GM21526 (cell line): Measurements from ENCODE around the gene MUS81.

ENCODE experiments used
- ATAC-seq: cut with Tn5 transposase; IDR thresholded peaks from one replicate; pipeline ENCODE4 v1.9.1; 2021; ENCODE audit warnings: moderate library complexity; ENCODE audit not compliant: unreplicated experiment, low FRiP score

Gene MUS81

GRCh38 chr11:65859095-65859811 is 980 bp upstream of the MUS81 start:
- ATAC-seq: peak; percentile 43

- no peak for ATAC-seq
These were observed 388 bp upstream of the MUS81 start for GRCh38 chr11:65859812-65860277.

- no peak for ATAC-seq
These were observed 902 bp downstream of the MUS81 start for GRCh38 chr11:65861165-65861505.

GRCh38 chr11:65861533-65862183 is 1.4 kb downstream of the MUS81 start:
- no peak for ATAC-seq

GRCh38 chr11:65862191-65862735 is 2.0 kb downstream of the MUS81 start:
- ATAC-seq: no peak

- no peak for ATAC-seq
These were observed 3.0 kb downstream of the MUS81 start for GRCh38 chr11:65862941-65863888.

- no peak for ATAC-seq
These were observed 3.9 kb downstream of the MUS81 start for GRCh38 chr11:65863889-65864705.

- no peak for ATAC-seq
These were observed 4.7 kb downstream of the MUS81 start for GRCh38 chr11:65864706-65865471.

GRCh38 chr11:65865550-65866172 is 5.4 kb downstream of the MUS81 start:
- ATAC-seq: no peak

GRCh38 chr11:65866509-65867283 is 6.5 kb downstream of the MUS81 start:
- ATAC-seq: no peak

GRCh38 chr11:65867284-65868071 is 7.2 kb downstream of the MUS81 start:
- ATAC-seq: no peak

- no peak for ATAC-seq
These were observed 7.9 kb downstream of the MUS81 start for GRCh38 chr11:65868076-65868667.

GRCh38 chr11:65868907-65869306 is 8.7 kb downstream of the MUS81 start:
- ATAC-seq: no peak

- ATAC-seq: no peak
These were observed 9.5 kb downstream of the MUS81 start for GRCh38 chr11:65869643-65870306.

GRCh38 chr11:65870307-65870658 is 10.1 kb downstream of the MUS81 start:
- ATAC-seq: no peak
